Measurements from ENCODE around the gene QTRT2.

Gene QTRT2

GRCh38 chr3:114078126-114078525 lies 21.6 kb downstream of the QTRT2 start:
- DNase-seq (ENCODE audit: low read depth in 2 of 3, low spot score in 1 of 3), result no peak

GRCh38 chr3:114079761-114080160 lies 23.2 kb downstream of the QTRT2 start:
- DNase-seq (ENCODE audit: low read depth in 2 of 3, low spot score in 1 of 3), result no peak

- no peak for DNase-seq (ENCODE audit: low read depth in 2 of 3, low spot score in 1 of 3)
Observed at GRCh38 chr3:114080201-114080600, 23.7 kb downstream of the QTRT2 start.

- no peak for DNase-seq (ENCODE audit: low read depth in 2 of 3, low spot score in 1 of 3)
Observed at GRCh38 chr3:114081037-114081436, 24.5 kb downstream of the QTRT2 start.

- no peak for DNase-seq (ENCODE audit: low read depth in 2 of 3, low spot score in 1 of 3)
Observed at GRCh38 chr3:114083112-114083511, 26.6 kb downstream of the QTRT2 start.

GRCh38 chr3:114086356-114086755 lies 29.8 kb downstream of the QTRT2 start:
- no peak for DNase-seq (ENCODE audit: low read depth in 2 of 3, low spot score in 1 of 3)

GRCh38 chr3:114089675-114090074 lies 33.1 kb downstream of the QTRT2 start:
- no peak for DNase-seq (ENCODE audit: low read depth in 2 of 3, low spot score in 1 of 3)

GRCh38 chr3:114092151-114093015 lies 35.8 kb downstream of the QTRT2 start:
- no peak for DNase-seq (ENCODE audit: low read depth in 2 of 3, low spot score in 1 of 3)

- no peak for DNase-seq (ENCODE audit: low read depth in 2 of 3, low spot score in 1 of 3)
Observed at GRCh38 chr3:114093016-114093380, 36.5 kb downstream of the QTRT2 start.

- no peak for DNase-seq (ENCODE audit: low read depth in 2 of 3, low spot score in 1 of 3)
Observed at GRCh38 chr3:114093596-114093995, 37.1 kb downstream of the QTRT2 start.

- no peak for DNase-seq (ENCODE audit: low read depth in 2 of 3, low spot score in 1 of 3)
Observed at GRCh38 chr3:114095796-114096195, 39.3 kb downstream of the QTRT2 start.

GRCh38 chr3:114101101-114101500 lies 44.6 kb downstream of the QTRT2 start:
- DNase-seq (ENCODE audit: low read depth in 2 of 3, low spot score in 1 of 3), result no peak

GRCh38 chr3:114103181-114103580 lies 46.6 kb downstream of the QTRT2 start:
- DNase-seq (ENCODE audit: low read depth in 2 of 3, low spot score in 1 of 3), result no peak

GRCh38 chr3:114103858-114104257 lies 47.3 kb downstream of the QTRT2 start:
- DNase-seq (ENCODE audit: low read depth in 2 of 3, low spot score in 1 of 3), result no peak

- no peak for DNase-seq (ENCODE audit: low read depth in 2 of 3, low spot score in 1 of 3)
Observed at GRCh38 chr3:114104414-114104813, 47.9 kb downstream of the QTRT2 start.

- DNase-seq (ENCODE audit: low read depth in 2 of 3, low spot score in 1 of 3), result no peak
Observed at GRCh38 chr3:114108137-114108536, 51.6 kb downstream of the QTRT2 start.

GRCh38 chr3:114110439-114110838 lies 53.9 kb downstream of the QTRT2 start:
- DNase-seq (ENCODE audit: low read depth in 2 of 3, low spot score in 1 of 3), result no peak

- no peak for DNase-seq (ENCODE audit: low read depth in 2 of 3, low spot score in 1 of 3)
Observed at GRCh38 chr3:114111060-114111770, 54.7 kb downstream of the QTRT2 start.

GRCh38 chr3:114112696-114113095 lies 56.2 kb downstream of the QTRT2 start:
- no peak for DNase-seq (ENCODE audit: low read depth in 2 of 3, low spot score in 1 of 3)

- DNase-seq (ENCODE audit: low read depth in 2 of 3, low spot score in 1 of 3), result no peak
Observed at GRCh38 chr3:114114719-114115118, 58.2 kb downstream of the QTRT2 start.

- DNase-seq (ENCODE audit: low read depth in 2 of 3, low spot score in 1 of 3), result no peak
Observed at GRCh38 chr3:114115143-114115542, 58.6 kb downstream of the QTRT2 start.

- DNase-seq (ENCODE audit: low read depth in 2 of 3, low spot score in 1 of 3), result no peak
Observed at GRCh38 chr3:114119776-114120175, 63.2 kb downstream of the QTRT2 start.

GRCh38 chr3:114120211-114120610 lies 63.7 kb downstream of the QTRT2 start:
- DNase-seq (ENCODE audit: low read depth in 2 of 3, low spot score in 1 of 3), result no peak
